GM21723 (cell line): ENCODE data around the gene CDX1.

Experiments used
- ATAC-seq: cut with Tn5 transposase; IDR thresholded peaks from one replicate; pipeline ENCODE4 v1.9.1; 2021; ENCODE audit warnings: mild to moderate bottlenecking, moderate library complexity; ENCODE audit not compliant: unreplicated experiment

The CDX1 gene

GRCh38 chr5:150203832-150204589 lies 37.4 kb downstream of the CDX1 start:
- ATAC-seq = no peak

GRCh38 chr5:150204590-150204960 lies 38.0 kb downstream of the CDX1 start:
- no peak for ATAC-seq

DNA sequence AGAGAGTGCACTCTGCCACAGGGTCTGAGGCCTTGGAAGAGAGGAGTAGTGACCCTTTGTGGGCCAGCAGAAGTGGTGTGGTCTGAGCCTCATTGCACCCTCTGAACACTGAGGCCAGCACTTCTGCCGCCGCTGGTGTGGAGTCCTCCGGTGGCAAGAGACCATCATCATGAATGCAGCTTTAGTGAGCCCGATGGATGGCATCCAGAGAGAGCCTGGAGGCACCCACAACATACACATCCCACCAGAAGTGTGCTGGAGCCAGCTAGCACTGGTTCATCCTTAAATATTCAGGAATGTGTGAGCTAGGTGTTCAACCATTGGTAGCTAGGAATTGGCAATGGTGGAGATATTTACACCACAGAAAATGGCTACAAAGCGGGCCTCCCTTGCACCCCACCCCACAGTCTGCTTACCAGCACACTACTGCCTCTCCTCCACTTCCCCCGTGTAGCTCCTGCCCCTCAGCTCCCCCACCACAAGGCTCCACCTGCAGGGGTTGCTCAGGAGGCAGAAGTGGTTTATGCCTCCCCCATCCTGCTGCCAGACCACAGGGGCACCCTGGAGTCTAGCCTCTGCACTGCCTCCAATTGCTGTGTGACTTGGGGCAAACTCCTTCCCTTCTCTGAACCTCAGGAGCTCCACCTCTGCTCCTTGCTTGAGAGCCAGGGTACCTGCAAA lies 39.7 kb downstream of the CDX1 start:
- ATAC-seq = no peak

GRCh38 chr5:150206779-150207115 lies 40.2 kb downstream of the CDX1 start:
- ATAC-seq = no peak

DNA sequence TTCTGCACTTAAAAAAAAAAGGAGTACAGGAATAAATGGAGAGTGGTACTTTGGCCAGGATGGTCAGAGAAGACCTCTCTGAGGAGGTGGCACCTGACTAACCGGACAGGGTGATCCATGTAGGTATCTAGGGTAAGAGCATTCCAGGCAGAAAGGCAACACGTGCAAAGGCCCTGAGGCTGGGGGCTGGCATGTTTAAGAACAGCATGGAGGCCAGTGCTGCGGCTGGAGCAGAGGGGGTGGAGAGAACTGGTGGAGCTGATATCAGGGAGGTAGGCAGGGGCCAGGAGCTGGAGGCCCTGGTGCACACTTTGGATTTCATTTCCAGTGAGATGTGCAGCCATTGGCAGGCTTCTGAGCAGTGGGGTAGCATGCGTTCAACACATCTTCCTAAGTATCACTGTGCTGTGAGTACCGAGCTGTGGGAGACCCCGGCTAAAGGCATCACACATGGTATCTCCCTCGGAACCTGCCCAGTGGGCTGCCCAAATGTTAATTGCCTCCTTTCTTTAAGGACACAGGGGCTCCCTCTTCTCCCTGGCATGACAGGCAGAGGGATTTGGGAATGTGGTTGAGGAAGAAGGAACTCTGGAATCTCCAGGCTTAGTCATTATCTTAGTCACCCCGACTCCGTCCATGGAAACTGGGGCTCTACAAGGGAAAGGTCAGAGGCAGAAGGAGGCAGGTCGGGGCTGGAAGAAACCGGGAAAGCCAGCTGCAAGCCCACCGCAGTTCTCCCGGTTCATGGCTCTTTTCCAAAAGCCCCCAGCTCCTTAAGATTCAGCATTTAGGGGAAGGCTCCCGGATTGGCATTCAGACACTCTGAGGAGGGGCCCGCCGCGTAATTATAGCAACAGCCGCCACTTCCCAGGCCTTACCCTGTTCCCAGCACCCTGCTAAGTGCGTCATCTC lies 41.9 kb downstream of the CDX1 start:
- no peak for ATAC-seq

DNA sequence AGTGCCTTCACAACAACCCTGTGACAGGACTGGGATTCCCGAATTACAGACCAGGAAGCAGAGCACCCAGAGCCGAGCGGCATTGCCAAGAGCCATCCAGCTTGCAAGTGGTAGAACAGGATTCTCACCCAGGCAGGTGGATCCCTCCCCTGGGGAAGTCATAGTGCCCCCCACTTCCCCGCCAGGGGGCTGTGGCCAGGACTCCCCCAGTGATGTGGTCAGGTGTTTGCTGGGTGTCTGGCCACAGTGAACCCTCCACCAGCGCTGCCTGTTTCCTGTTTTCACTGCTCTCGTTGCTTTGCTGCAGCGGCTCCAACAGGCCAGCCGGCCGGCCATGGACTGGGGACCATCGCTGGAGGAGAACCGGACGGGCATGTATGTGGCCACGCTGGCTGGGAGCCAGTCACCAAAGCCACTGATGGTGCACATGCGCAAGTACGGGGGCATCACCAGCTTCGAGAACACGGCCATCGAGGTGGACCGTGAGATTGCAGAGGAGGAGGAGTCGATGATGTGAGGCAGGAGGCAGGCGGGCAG lies 42.6 kb downstream of the CDX1 start:
- ATAC-seq = no peak

GRCh38 chr5:150210644-150211043 lies 44.1 kb downstream of the CDX1 start:
- no peak for ATAC-seq

DNA sequence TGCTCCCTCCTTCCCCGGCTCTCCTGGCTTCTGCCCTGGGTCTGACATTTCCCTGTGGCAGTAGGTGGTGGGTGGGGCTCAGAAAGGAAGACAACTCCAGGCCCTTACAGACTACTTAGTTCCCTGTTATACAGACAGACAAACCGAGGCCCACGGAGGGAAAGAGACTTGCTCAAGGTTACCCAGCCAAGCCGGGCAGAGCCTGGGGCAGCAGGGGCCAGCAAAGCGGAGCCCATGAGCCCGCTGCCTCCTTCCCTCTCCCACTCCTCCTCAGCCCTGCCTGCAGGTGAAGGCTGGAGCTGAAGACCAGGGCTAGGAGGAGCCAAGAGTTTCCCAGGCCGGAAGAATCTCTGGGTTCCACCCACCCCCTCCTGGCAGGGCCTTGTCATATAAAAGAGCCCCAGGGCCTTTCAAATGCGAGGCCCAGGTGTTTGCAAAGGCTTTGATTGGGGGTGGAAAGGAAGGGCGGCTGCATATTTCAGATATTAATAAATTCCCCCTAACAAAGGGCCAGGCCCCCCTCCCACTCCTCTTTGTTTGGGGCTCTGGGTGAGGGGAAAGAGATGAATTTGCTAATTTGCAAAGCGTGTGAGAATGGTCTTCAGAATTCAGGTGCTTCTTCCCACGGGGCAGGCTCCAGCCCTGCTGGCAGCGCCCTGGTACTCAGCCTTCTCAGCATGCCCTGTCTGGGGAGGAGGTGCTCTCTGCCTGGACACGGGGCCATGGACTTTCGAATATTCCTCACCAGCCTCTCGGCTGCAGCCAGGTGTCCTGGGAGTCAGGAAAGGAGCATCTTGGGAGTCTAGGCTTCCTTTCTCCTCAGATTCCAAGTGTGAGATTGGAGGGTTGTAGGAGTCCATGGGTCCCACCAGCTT lies 44.8 kb downstream of the CDX1 start:
- ATAC-seq = no peak

DNA sequence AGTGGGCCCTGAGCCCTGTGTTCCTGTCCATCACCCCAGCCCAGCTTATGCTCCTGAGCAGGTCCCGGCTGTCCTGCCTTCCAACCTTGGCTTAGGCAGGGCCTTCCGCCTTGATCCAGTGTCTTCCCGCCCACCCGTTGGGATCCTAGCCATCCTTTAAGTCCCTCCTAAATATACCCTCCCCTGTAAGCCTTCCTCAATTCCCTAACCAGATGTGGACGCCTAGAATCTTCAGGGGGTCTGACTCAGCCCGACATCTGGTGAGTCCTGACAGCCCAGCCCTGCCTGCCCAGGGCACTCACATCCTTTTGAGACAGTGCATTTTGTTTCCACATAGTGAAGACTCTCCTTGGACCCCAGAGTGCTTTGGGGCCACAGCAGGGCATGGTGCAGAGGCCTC lies 47.0 kb downstream of the CDX1 start:
- ATAC-seq = no peak

DNA sequence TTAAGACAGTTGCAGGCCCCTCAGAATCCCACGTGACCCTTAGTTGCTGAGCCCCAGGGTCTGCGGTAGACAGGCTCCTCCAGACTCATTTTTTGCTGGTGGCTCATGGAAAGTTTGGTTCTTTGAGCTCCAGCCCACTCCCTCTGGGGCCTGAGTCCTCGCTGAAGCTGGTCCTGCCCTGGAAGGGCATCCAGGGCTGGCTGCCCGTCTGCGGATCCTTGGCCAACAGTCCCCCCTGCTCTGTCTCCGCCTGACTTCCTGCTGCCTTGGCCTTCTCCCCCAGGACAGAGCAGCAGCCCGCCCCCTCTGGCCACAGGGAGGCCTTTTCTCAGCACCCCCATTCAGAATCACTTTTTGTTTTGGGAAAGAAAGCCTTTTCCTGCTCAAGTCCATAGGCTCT lies 47.7 kb downstream of the CDX1 start:
- ATAC-seq = no peak

DNA sequence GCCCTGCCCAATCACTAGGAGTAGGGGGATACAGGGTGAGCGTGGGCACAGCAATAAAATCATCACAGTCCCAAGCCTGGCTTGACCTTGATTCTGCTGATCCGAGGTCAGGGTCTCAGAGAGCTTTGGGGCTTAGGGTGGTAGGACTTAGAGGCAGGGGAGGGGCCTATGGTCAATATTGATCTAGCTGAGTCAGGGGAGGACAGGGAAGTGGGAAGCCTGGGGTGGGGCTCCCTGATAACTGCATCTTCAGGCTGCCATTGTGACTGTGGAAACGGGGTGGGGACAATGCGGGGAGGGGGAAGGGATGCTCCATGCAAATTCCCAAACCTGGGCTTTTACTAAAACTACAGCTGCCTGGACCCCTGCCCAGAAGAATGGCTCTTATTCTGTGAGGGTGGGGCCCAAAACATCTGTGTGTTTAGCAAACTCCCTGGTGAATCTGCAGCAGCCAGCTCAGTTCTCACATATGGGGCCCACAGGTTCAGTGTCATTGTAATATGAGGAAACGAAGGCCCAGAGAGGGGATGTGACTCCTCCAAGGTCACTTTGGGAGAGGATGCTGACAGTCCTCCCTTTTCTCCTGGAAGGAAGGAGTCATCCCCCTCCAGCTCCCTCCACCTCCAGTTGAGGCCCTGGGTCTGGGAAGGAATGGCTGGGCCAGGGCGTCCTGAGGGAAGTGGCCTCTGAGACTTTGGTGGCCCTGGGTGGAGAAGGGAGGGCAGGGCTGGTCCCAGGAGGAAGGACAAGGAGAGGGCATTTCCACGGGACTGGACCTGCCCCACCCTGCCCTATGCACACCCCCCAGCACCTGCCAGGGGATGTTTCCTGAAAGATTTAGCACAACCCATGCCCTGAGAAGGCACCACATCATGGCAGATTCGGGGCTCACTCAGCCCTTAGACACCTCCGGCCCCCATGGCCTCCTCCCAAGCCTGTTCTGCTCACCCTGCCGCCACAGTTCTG lies 49.7 kb downstream of the CDX1 start:
- no peak for ATAC-seq

GRCh38 chr5:150217038-150217437 lies 50.5 kb downstream of the CDX1 start:
- no peak for ATAC-seq

GRCh38 chr5:150217873-150218692 lies 51.5 kb downstream of the CDX1 start:
- peak; percentile 83 for ATAC-seq

GRCh38 chr5:150218693-150219035 lies 52.1 kb downstream of the CDX1 start:
- no peak for ATAC-seq

- no peak for ATAC-seq
These were observed 52.6 kb downstream of the CDX1 start for GRCh38 chr5:150219142-150219541.

GRCh38 chr5:150219861-150220260 lies 53.3 kb downstream of the CDX1 start:
- no peak for ATAC-seq

GRCh38 chr5:150221471-150221870 lies 54.9 kb downstream of the CDX1 start:
- ATAC-seq = no peak

DNA sequence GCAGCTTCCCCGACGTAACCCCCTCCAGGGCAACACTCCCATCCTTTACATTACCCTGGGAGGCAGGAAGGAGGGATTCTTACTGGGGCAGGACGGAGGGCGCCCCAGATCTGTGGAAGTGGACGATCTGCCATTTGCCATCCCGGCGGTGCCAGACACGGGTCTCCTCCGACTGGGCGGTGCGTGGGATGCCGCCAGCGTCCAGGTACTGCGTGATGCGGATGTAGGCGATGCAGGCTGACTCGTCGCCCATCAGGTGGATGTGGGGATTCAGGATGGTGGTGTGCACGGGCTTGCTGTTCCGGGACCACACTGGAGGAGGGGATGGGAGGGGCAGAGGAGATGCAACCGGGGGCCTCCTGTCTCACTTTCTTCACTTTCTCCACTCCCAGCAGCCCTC lies 56.3 kb downstream of the CDX1 start:
- no peak for ATAC-seq

DNA sequence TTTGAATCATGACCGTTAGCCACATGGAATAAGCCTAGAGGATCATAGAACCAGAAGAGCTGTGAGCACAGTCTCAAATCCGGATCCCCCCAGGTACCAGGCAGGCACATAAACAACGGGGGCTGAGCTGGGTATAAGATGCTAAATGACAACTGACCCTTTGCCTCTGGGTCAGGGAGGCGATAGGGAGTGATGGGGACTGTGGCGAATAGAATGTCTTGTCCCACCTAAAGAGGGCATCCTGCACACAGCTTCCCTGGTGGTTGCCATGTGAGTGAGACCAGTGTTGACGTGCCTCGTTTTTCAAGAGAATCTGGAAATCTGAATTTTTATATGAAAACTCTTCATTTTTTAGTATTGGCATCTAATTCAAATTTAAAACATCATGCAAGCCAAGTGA lies 56.9 kb downstream of the CDX1 start:
- ATAC-seq = no peak
